CMK (cell line): ENCODE results near the gene RREB1.

Source experiments
- DNase-seq: peaks from one replicate; pipeline ENCODE4 v3.0.0-alpha.2; 2010; ENCODE audit warnings: low read depth

The RREB1 gene

GRCh38 chr6:7122684-7123083, 14.9 kb downstream of the RREB1 start:
- DNase-seq, result no peak

GRCh38 chr6:7124114-7124513, 16.4 kb downstream of the RREB1 start:
- DNase-seq, result no peak

- DNase-seq, result no peak
These were observed 16.9 kb downstream of the RREB1 start for GRCh38 chr6:7124636-7125035.

GRCh38 chr6:7125290-7125689, 17.5 kb downstream of the RREB1 start:
- DNase-seq, result no peak

- no peak for DNase-seq
These were observed 19.0 kb downstream of the RREB1 start for GRCh38 chr6:7126754-7127153.

- no peak for DNase-seq
These were observed 19.9 kb downstream of the RREB1 start for GRCh38 chr6:7127680-7128079.

GRCh38 chr6:7129360-7129759, 21.6 kb downstream of the RREB1 start:
- no peak for DNase-seq

DNA sequence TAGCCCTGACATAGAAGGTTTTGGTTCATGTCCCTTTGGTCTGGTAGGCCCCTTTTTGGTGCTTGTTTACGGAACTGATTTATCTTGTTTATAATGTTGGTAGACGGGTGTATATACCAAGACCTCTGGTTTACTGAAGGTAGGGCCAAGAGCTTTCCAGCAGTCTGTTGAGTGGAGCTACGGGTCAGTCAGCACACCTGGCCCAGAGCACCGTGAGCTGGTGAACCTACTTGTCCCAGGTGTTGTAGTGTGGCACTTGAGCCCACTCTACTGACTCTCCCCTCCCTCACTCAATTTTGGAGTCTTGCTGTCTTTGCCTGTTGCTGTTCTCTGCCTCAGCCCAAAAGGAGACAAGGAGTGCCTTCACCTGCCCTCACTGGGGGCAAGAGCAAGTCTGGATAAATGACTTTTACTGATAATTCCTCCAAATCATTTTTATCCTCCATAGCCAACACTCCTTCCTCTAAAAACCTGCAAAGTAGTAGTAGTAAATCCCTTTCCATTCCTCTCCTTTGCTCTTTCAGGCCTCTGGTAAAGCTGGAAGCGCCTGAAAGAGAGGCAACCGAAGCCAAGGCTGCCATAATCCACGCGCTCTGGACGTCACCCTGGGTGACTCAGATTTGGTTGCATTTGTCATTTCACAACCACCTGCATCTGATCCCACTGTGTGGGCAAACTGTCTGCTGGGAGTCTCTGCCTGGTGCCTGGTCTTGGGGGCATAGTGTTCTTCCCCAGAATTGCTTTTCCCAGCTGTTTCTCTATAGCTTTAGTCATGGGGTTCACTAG, 22.2 kb downstream of the RREB1 start:
- no peak for DNase-seq

DNA sequence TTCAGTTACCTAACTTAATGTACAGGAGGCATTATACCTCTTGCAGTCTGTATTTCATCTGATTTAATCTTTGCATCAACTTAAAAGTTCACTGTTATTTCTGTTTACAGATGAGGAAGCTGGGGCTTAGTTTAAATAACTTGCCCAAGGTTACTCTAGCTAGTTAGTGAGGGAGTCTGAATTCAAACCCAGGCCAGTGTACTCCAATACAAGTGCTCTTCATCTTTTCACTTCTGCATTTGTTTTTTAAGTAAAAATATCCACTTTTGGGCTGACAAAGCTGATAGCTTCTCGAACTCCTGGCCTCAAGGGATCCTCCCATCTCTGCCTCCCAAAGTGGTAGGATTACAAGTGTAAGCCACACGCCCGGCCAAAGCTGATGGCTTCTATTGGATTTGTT, 23.6 kb downstream of the RREB1 start:
- DNase-seq, result no peak

- DNase-seq, result no peak
These were observed 24.8 kb downstream of the RREB1 start for GRCh38 chr6:7132398-7133035.

- no peak for DNase-seq
These were observed 27.4 kb downstream of the RREB1 start for GRCh38 chr6:7134999-7135745.

DNA sequence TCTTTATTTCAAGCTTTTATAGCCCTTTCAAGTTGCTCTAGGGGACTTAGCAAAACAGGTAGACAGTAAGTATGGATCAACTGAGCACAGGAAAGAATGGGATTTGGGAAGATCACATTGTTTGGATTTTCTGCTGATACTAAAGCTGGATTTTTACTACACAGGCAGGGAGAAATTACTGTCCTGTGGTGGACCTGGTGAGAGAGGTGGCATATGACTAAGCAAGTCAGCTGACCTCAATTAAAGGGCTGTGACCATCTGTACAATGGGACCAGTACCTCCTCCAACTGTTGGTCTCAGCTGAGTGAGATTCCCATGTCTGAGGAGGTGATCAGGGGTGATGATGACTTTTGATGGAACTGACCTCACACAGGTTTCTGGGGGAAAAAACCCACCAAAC, 28.0 kb downstream of the RREB1 start:
- DNase-seq, result no peak

DNA sequence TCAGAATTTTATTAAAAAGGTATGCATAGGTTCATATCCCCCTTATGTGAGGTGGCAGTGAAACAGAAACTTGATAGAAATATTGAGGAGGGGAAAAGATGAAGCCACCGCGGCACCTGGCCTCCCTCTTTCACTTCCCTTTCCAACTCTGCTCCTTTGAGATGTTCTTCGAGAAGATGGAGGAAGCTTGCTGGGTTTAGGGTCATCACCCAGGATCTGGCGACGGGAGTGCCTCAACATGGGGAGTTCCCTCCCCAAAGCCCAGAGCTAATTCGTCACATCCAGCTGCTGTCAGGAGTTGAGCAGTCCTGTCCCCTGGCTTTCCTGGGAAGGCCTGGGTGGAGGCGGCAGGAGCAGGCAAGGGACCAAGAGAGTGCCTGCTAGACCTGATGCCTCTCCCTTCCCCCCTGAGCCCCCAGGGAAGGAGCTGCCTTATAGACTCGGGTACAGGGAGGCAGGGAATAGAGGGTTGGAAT, 29.1 kb downstream of the RREB1 start:
- no peak for DNase-seq

DNA sequence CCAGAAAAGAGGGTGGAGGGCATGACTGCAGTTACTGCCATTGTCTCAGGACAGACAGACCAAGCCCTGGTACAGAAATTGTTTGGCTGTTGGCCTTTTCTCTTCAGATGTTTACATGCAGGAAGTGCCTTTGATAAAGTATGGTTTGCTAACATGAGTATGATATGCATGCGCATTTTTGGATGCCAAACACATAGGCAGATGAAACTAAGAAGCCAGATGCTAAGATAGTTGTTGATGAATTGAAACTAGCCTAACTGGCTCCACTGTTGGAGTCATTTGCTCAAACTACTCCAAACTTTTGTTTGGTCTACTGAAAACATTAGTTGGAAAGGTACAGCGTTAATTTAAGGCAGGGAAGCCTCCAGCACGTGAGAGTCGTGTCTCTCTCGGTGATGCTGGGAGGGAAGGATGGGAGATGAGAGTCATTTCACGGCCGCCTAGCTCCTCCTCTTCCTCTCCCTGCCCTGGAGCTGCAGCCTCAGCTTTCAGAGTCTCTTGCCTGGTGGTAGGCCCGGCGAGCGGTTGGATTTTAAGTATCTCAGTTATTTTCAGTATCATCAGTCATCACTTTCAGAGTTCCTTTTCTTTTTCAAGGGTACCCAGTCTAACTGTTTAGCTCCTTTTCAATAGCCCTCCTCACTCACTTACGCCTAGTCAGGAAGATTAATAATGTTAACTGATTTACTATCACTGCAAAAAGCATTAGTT, 29.7 kb downstream of the RREB1 start:
- DNase-seq, result no peak

DNA sequence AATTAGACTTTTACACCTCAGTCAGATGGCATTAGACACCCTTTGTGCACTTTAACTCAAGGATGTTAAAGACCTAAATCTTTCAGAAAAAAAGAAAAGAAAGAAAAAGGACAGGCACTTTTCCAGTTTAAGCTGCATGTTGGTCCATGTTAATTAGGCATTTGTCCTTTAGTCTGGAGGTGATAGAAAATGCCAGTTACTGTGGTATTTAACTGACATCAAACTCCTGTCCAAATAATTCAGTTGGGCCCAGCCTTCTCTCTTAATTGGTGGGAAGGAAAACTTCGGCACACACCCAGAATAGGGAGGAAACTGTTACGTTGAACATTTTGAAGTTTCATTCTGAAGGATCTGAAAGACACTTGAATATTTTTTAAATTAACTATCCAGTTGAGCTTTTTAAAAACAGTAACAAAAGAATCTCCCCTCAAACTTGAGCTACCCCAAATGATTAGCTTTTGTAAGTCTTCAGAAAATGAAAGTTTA, 30.3 kb downstream of the RREB1 start:
- DNase-seq, result no peak

- DNase-seq, result no peak
These were observed 31.2 kb downstream of the RREB1 start for GRCh38 chr6:7138921-7139358.

DNA sequence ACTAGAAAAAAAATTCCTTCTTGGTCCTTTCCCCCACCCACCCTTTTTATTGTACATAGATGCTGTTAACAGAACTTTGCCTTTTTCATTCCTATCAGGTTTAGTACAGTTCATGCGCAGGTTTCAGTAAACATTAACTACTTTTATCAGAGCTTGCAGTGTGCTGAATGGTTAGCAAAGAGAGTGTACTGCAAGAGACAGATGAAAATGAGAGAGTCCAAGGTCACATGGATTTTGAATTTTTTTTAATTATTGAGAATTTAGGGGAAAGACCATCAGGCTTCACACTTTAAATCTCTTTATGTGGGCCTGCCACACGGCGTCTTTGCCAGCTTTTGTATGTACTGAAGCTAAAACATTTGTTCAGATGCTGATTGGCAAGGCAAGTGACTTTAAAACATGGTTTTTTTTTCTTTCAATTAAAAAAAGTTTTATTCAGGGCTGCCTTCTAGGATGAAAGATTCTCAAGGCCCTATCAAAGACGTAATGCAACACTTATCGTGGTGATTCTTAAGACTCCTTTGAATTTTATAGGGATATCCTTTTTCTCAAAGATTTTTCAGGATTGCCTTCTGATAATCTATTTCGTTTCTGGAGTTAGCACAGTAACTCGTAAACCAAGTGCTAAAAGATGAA, 32.2 kb downstream of the RREB1 start:
- DNase-seq, result no peak

GRCh38 chr6:7140631-7141378, 33.0 kb downstream of the RREB1 start:
- no peak for DNase-seq

DNA sequence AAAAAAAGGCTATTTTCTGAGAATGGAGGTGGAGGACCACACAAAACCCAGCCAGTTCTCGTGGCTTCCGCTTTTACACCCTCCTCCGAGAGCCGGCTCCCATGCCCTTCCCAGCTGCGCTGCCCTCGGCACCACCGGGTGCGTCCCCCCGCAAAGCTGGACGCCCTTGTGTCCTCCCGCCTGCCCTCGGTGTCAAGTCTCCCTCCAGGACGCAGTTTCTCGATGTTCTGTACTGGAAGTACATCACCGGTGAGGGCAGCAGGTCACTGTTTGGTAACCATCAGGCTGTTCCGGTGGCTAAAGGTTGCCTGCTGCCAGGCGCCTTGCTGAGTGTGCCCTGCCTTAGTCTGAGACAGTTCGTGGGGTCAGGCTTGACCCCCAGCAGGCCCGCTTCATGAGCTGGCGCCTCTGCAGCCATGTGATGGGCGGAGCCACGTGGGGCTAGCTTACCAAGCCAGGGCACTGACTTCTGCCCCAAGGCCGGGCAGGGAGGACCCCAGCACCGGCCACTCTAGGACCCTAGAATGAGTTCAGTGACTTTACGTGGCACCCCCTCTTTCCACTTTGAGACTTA, 34.6 kb downstream of the RREB1 start:
- no peak for DNase-seq

GRCh38 chr6:7142918-7143475, 35.2 kb downstream of the RREB1 start:
- no peak for DNase-seq
